T-helper 17 cell (primary cell): ENCODE results near the gene FAM98C. TPM values are rescaled to one million over a fixed set of nuclear protein-coding genes. Genes with fewer than 3 reads are reported as not detected.
A peak's percentile ranks its signal among the peaks of the same experiment; 100 is the strongest.

Source experiments
- ATAC-seq: fragments of 150-1000 bp; cut with Tn5 transposase; 2 replicates; pipeline ENCODE4 v1.10.0; 2021; ENCODE audit warnings: mild to moderate bottlenecking, moderate library complexity
- DNase-seq, 3 donors: peaks; one replicate each; pipeline versions ENCODE4 v3.0.0 to v3.0.0-alpha.2; 2020 to 2021
- H3K9me3 ChIP-seq: one replicate; pipeline ENCODE4 v1.7.0; 2013; ENCODE audit warnings: low read length, mild to moderate bottlenecking; ENCODE audit not compliant: control insufficient read depth, poor library complexity, severe bottlenecking
- H3K27ac Mint-ChIP-seq: one replicate; pipeline ENCODE4 v1.8.0; 2022; ENCODE audit warnings: mild to moderate bottlenecking, moderate library complexity, mixed read lengths
- H3K27me3 Mint-ChIP-seq: one replicate; pipeline ENCODE4 v1.8.0; 2022; ENCODE audit warnings: mixed read lengths
- H3K36me3 Mint-ChIP-seq: one replicate; pipeline ENCODE4 v1.8.0; 2022; ENCODE audit warnings: low read depth, mixed read lengths
- H3K4me1 Mint-ChIP-seq: one replicate; pipeline ENCODE4 v1.8.0; 2022; ENCODE audit warnings: mild to moderate bottlenecking, mixed read lengths
- H3K4me3 Mint-ChIP-seq: one replicate; pipeline ENCODE4 v1.8.0; 2022; ENCODE audit warnings: mild to moderate bottlenecking, moderate library complexity, mixed read lengths
- total RNA-seq, 4 donors: library from RNA in 2 of 4; stranded (reverse) in 2 of 4; gene quantifications; one replicate each; pipeline ENCODE4 v1.2.3 and lab custom pipeline; 2022 to 2026

Gene FAM98C
- total RNA-seq, 2 donors from 2014 or later: 29.2 to 31.9 TPM

GRCh38 chr19:38385057-38385803, 17.7 kb upstream of the FAM98C start:
- DNase-seq (no peak), ATAC-seq (no peak)
- Mint-ChIP-seq H3K36me3 (peaks cover 11% of the 10 kb centered on the region), H3K27ac (no peak overlapping the region), H3K27me3 (no peaks in the 10 kb centered on the region), H3K4me3 (peak overlapping the region; percentile 31), H3K4me1 (peaks cover 22% of the 10 kb centered on the region)
- H3K9me3 ChIP-seq: no peaks in the 10 kb centered on the region

GRCh38 chr19:38385804-38386257, 17.1 kb upstream of the FAM98C start:
- Mint-ChIP-seq H3K4me3 (peak overlapping the region; percentile 50), H3K4me1 (peaks cover 22% of the 10 kb centered on the region), H3K27ac (no peak overlapping the region), H3K27me3 (no peaks in the 10 kb centered on the region), H3K36me3 (peaks cover 8% of the 10 kb centered on the region)
- no peaks in the 10 kb centered on the region for H3K9me3 ChIP-seq
- no peak for ATAC-seq
- no peak for DNase-seq

- H3K36me3 Mint-ChIP-seq: peaks cover 8% of the 10 kb centered on the region
- peak overlapping the region; percentile 50 for H3K4me3 Mint-ChIP-seq
- H3K9me3 ChIP-seq: no peaks in the 10 kb centered on the region
- no peak for ATAC-seq
- no peak overlapping the region for H3K27ac Mint-ChIP-seq
- peaks cover 24% of the 10 kb centered on the region for H3K4me1 Mint-ChIP-seq
- H3K27me3 Mint-ChIP-seq: no peaks in the 10 kb centered on the region
- no peak for DNase-seq
These were observed 16.5 kb upstream of the FAM98C start for GRCh38 chr19:38386300-38386970.

DNA sequence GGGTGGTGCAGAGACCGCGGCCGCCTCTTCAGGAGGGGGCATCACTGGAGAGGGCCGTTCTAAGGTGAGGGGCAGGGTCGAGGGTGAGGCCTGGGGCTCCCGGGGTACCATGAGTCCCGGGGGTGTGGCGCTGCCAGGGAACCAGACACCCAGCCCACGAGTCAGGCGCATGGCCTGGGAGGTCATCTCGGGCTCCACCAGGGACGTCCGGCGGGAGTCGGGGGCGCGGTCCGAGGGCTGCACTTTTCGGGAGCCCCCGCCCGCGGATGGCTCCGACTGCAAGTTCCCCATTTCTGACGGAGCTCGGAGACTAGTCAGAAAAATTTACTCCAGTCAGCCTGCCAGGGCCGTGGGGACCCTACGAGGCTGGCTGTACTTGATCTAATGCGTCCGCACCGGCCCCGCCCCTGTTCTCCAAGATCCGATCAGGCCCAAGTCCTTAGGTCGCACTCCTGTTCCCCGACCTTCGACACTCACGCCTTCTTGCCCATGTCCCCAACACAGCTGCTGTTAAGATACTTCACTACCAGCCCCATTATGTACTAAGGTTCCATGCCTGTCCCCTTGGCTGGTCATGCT, 15.8 kb upstream of the FAM98C start:
- Mint-ChIP-seq H3K4me1 (peaks cover 24% of the 10 kb centered on the region), H3K4me3 (peak overlapping the region; percentile 93), H3K36me3 (peaks cover 8% of the 10 kb centered on the region), H3K27ac (peak overlapping the region; percentile 85), H3K27me3 (no peaks in the 10 kb centered on the region)
- no peaks in the 10 kb centered on the region for H3K9me3 ChIP-seq
- ATAC-seq (no peak), DNase-seq (no peak)

GRCh38 chr19:38387550-38388348, 15.1 kb upstream of the FAM98C start, which contains the start of gene GGN:
Gene GGN, minus strand, starts transcription at chr19:38388034. Its CDS starts 773 bp downstream, at chr19:38387261.
- DNase-seq (peak; percentile 67 to 80 (median 75)), ATAC-seq (peak; percentile 81)
- Mint-ChIP-seq H3K4me3 (peak within 1 kb of the TSS; percentile 93), H3K4me1 (peaks cover 26% of the 10 kb centered on the region), H3K27me3 (no peaks in the 10 kb centered on the region), H3K27ac (peak within 1 kb of the TSS; percentile 85), H3K36me3 (peaks cover 7% of the 10 kb centered on the region)
- no peaks in the 10 kb centered on the region for H3K9me3 ChIP-seq

DNA sequence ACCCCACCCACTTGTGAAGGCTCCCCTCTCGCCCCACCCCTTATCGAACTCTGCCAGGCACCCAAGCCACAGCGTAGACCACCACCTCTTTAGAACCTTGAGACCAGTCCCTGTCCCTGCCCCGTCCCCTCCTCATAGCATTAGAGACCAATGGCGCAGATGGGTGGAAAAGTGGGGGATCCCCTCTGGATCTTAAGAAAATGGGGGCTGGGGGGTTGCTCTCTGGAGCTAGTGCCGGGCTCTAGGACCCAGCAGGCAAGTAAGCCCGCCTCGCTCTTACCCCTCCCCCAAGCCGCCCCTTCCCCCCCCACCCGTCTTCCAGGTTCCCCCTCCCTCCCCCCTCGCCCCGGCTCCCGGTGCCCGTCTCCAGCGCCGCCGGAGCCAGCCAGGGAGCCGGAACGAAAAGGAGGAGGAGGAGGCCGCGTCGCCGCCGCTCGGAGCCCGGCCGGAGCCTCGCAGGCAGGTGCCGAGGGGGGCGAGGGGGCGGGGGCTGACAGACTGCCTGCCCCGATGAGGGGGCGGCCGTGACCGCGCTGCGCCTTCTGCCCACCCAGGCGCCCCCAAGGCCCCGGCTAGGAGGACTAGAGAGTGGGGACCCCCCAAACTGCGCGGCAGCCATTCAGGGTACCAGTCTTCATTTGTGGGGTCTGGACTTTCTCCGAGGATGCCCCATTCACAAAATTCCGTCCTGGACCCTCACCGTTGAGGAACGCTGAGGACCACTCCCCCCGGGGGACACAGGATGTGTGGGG, 14.4 kb upstream of the FAM98C start, which contains the start of gene SPRED3:
Gene SPRED3 (plus strand): TSS at position 349 of the 752 bp plus-strand sequence. CDS start 1,606 bp downstream, outside the sequence.
- DNase-seq (peak in 1 of 3 donors; percentile 41), ATAC-seq (no peak)
- Mint-ChIP-seq H3K4me3 (peak within 1 kb of the TSS; percentile 93), H3K4me1 (peaks cover 26% of the 10 kb centered on the region), H3K27ac (peak within 1 kb of the TSS; percentile 85), H3K27me3 (no peaks in the 10 kb centered on the region), H3K36me3 (peaks cover 3% of the 10 kb centered on the region)
- no peaks in the 10 kb centered on the region for H3K9me3 ChIP-seq

- Mint-ChIP-seq H3K36me3 (peaks cover 2% of the 10 kb centered on the region), H3K27me3 (no peaks in the 10 kb centered on the region), H3K4me3 (peak overlapping the region; percentile 85), H3K27ac (no peak overlapping the region), H3K4me1 (peaks cover 32% of the 10 kb centered on the region)
- DNase-seq (no peak), ATAC-seq (no peak)
- H3K9me3 ChIP-seq: no peaks in the 10 kb centered on the region
These were observed 13.6 kb upstream of the FAM98C start for GRCh38 chr19:38389101-38389925.

DNA sequence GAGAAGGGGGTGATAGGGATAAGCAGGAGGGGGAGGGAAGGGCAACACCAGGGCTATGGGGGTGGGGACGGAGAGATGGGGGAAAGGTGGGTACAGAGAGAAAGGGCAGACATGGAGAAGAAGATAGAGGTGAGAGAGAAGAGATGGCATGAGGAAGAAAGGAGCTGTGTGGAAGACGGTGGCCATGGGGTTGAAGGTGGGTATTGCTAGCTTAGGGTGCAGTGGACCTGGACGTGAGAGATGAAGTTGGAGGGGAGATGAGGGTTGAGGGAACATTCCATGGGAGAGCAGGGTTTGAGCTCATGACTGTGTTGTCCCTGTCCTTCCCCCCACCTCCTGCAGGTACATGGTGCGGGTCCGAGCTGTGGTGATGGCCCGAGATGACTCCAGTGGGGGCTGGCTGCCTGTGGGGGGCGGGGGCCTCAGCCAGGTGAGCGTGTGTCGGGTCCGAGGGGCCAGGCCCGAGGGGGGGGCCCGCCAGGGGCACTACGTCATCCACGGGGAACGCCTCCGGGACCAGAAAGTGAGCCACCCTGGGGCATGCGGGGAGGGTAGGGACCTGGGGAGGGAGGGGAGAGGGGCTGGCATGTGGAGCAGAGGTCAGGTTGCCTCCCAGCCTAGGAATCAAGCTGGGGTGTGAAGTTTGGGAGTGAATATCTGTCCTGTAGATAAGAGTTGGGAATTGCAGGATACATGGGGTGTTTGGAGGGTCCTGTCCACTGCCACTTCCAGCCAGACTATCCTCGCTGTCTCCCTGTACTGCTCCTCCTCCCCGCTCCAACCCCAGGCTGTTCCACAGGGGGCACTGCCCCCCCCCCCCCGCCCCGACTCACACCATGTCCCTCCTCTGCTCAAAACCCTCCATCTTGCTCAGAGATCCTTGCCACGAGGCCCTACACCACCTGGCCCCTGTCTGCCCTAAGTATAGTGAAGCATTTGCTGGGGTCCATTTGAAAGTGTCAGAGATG, 12.7 kb upstream of the FAM98C start:
- Mint-ChIP-seq H3K4me3 (peak overlapping the region; percentile 85), H3K27ac (no peak overlapping the region), H3K4me1 (peaks cover 33% of the 10 kb centered on the region), H3K27me3 (no peaks in the 10 kb centered on the region), H3K36me3 (peaks cover 2% of the 10 kb centered on the region)
- H3K9me3 ChIP-seq: no peaks in the 10 kb centered on the region
- ATAC-seq (no peak), DNase-seq (no peak)

DNA sequence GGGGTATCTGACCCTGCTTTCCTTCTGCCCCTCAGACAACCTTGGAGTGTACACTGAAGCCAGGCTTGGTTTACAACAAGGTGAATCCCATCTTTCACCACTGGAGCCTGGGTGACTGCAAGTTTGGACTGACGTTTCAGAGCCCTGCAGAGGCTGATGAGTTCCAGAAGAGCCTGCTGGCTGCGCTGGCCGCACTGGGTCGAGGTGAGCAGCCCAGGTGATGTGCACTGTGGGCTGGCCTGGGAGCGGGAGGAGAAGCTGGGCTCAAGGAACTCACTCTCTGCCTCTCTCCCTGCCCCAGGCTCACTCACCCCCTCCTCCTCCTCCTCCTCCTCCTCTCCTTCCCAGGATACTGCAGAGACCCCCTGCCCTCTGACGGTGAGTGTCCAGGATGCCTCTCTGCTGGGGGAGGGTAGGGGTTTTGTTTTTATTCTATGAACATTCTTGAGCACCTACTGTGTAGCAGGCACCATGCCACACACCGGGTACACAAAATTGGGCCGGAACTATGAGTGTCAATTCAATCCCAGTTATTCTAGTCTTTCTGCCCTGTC, 10.9 kb upstream of the FAM98C start:
- Mint-ChIP-seq H3K4me3 (no peak overlapping the region), H3K4me1 (peaks cover 39% of the 10 kb centered on the region), H3K27me3 (no peaks in the 10 kb centered on the region), H3K27ac (peak overlapping the region; percentile 72), H3K36me3 (peaks cover 2% of the 10 kb centered on the region)
- H3K9me3 ChIP-seq: no peaks in the 10 kb centered on the region
- no peak for DNase-seq
- no peak for ATAC-seq

DNA sequence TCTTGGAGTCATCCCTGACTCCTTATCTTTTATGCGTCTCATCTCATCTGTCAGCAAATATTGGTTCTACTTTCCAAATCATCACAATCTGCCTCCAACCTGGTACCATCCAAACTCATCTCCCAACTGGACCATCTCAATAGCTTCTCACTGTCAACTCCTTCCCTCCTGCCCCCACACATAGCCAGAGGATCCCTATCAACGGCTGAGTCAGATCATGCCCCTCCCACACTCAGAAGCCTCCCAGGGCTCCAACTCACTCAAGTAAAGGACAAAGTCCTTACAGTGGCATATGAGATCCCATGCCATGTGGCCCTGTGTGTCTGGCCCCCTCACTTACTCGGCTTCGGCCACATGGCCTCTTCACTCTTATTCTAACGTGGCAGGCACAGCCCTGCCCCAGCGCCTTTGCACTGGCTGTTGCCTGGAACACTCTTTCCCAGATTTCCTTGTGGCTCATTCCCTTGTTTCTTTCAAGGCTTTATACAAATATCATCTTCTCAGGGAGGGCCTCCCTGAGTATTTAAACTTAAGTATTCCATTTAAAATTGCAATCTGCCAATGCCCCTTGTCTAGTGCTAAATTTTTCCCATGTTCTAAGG, 10.1 kb upstream of the FAM98C start:
- ATAC-seq: no peak
- Mint-ChIP-seq H3K4me1 (peaks cover 36% of the 10 kb centered on the region), H3K27ac (peak overlapping the region; percentile 72), H3K4me3 (no peak overlapping the region), H3K27me3 (no peaks in the 10 kb centered on the region), H3K36me3 (no peaks in the 10 kb centered on the region)
- DNase-seq: no peak
- no peaks in the 10 kb centered on the region for H3K9me3 ChIP-seq
